Lower leg skin (tissue), 3 donors: ENCODE measurements around the gene PLEKHA1.

Experiments used
- POLR2A ChIP-seq, 2 donors: fragments of 450-650 bp; IDR thresholded peaks; one replicate each; pipeline ENCODE4 v1.6.1; 2016 to 2017; ENCODE audit warnings: antibody characterized with exemption in 2 of 2, mild to moderate bottlenecking in 1 of 2, moderate library complexity in 1 of 2
- TF ChIP-seq, protein P1 (sequence below), 3 donors: fragments of 450-650 bp; IDR thresholded peaks; one replicate each; pipeline ENCODE4 v1.5.1; 2016; ENCODE audit warnings: antibody characterized with exemption in 3 of 3, mild to moderate bottlenecking in 3 of 3, moderate library complexity in 2 of 3

DNA sequence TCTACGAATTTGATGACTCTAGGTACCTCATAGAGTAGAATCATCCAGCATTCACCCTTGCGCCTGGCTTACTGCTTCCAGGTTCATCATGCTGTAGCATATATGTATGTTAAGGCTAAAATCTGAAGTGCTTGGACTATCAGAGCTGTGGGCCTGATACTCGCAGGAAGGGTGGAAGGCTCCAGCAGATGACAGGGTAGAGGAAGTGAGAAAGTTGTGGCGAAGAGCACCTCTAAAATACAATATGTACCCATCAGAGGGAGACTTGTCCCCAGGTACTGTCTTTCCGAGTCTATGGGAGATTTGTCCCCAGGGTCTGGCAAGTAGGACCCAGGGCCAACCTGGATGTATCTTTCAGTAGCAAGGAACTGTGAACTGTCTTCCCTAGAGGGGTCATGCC, 48.1 kb upstream of the PLEKHA1 start:
- TF ChIP-seq, protein P1, sequence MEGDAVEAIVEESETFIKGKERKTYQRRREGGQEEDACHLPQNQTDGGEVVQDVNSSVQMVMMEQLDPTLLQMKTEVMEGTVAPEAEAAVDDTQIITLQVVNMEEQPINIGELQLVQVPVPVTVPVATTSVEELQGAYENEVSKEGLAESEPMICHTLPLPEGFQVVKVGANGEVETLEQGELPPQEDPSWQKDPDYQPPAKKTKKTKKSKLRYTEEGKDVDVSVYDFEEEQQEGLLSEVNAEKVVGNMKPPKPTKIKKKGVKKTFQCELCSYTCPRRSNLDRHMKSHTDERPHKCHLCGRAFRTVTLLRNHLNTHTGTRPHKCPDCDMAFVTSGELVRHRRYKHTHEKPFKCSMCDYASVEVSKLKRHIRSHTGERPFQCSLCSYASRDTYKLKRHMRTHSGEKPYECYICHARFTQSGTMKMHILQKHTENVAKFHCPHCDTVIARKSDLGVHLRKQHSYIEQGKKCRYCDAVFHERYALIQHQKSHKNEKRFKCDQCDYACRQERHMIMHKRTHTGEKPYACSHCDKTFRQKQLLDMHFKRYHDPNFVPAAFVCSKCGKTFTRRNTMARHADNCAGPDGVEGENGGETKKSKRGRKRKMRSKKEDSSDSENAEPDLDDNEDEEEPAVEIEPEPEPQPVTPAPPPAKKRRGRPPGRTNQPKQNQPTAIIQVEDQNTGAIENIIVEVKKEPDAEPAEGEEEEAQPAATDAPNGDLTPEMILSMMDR (IDR thresholded peaks at IDR 0.05), result no peak
- no peak for TF ChIP-seq POLR2A (IDR thresholded peaks at IDR 0.05)
